Measurements from ENCODE around the gene WDR64. TPM values are rescaled to one million over a fixed set of nuclear protein-coding genes. Genes with fewer than 3 reads are reported as not detected.

The WDR64 gene
- total and polyA plus RNA-seq, 2 donors (not counting 3 experiments of a cell fraction or from before 2014, with no cell fraction given), result not detected

DNA sequence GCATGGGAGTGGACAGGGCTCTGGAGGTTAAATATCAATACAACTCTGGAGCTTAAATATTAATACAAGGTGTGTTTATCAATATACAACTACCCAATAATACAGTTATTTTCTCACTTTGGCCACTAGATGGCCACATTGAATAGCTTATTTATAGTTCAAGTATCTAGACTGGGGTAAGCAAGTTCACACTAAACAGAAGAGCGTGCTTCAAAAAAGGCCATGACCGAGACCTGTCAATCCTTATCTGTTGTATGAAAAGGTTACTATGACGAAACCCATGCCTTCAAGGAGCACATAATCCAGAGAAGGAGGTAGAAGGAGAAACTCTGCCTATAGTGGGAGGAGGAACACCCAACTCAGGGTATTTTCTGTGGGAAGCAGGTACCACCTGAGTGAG, 41.0 kb upstream of the WDR64 start:
- H3K4me2 ChIP-seq (ENCODE audit: insufficient read depth, low read length), result no peak overlapping the region
- no peaks in the 10 kb centered on the region for H3K27me3 ChIP-seq (ENCODE audit: control insufficient read depth in 2 of 2, insufficient read depth in 2 of 2, low read length in 2 of 2)
- H3K9me1 ChIP-seq (replicated peaks; ENCODE audit: control insufficient read depth, extremely low read depth, insufficient read depth, low read length), result no peaks in the 10 kb centered on the region
- intact Hi-C loops (cut with micrococcal nuclease) (loop anchor here (1.0 kb wide), 6 partner anchors 16 to 406 kb away; partner anchors contain the start of gene EXO1), dilution Hi-C loops (cut with MboI; ENCODE audit: extremely low pct_ligation_motif_present, low sequenced_read_pairs) (no loop called here)
- DNase-seq (ENCODE audit: low read depth, low spot score) (peak; percentile 74), FAIRE-seq (no peak)
- ChIA-PET CTCF (interaction anchor here (0.5 to 5.8 kb wide), 43 partner anchors 9 to 879 kb away, joined by 3 to 106 read pairs (median 5); partner anchors contain the start of genes CHML, EXO1, FH and MAP1LC3C), POLR2A (no interaction called here)
- H3K4me3 ChIP-seq (replicated peaks in 1 of 3; ENCODE audit: insufficient read depth in 1 of 3, low read depth in 1 of 3, low read length in 3 of 3), result no peak overlapping the region
- H2AFZ ChIP-seq (ENCODE audit: low read depth, low read length), result no peak overlapping the region
- H3K9me3 ChIP-seq (replicated peaks; ENCODE audit: control insufficient read depth, insufficient read depth, low read length), result no peaks in the 10 kb centered on the region
- H3K4me1 ChIP-seq (ENCODE audit: control insufficient read depth, extremely low read depth, insufficient read depth, low read length), result peaks cover 44% of the 10 kb centered on the region
- BruUV-seq (replicated peaks), result no TSS peak
- no peaks in the 10 kb centered on the region for H3K79me2 ChIP-seq (ENCODE audit: control insufficient read depth, insufficient read depth, low read length)
- H3K9ac ChIP-seq (replicated peaks; ENCODE audit: extremely low read depth, insufficient read depth, low read length), result no peak overlapping the region
- H4K20me1 ChIP-seq (replicated peaks; ENCODE audit: control insufficient read depth, extremely low read depth, insufficient read depth, low read length), result no peaks in the 10 kb centered on the region
- no peaks in the 10 kb centered on the region for H3K36me3 ChIP-seq (ENCODE audit: control insufficient read depth in 2 of 2, extremely low read depth in 1 of 2, insufficient read depth in 2 of 2, low read length in 2 of 2)
- TF ChIP-seq CTCF (IDR thresholded peaks at IDR 0.05; ENCODE audit: extremely low read depth in 1 of 2, insufficient read depth in 1 of 2, low read depth in 1 of 2, low read length in 2 of 2) (peak; percentile 38 to 47), MYC (IDR thresholded peaks at IDR 0.05; ENCODE audit: low read depth, low read length) (no peak), MAX (IDR thresholded peaks at IDR 0.05; ENCODE audit: insufficient read depth, insufficient read length) (no peak), POLR2A (IDR thresholded peaks at IDR 0.05; ENCODE audit: low read depth, low read length) (no peak), POLR2AphosphoS5 (IDR thresholded peaks at IDR 0.05; ENCODE audit: insufficient read depth, low read depth, low read length) (no peak), JUN (IDR thresholded peaks at IDR 0.05; ENCODE audit: borderline replicate concordance, insufficient read depth, insufficient read length, low read depth) (no peak), FOS (IDR thresholded peaks at IDR 0.05; ENCODE audit: borderline replicate concordance, insufficient read depth, low read length) (no peak)
- H3K27ac ChIP-seq (ENCODE audit: insufficient read depth, low read depth, low read length), result no peak overlapping the region

Data from endothelial cell of umbilical vein (primary cell).